Activated T-helper 1 cell treated with Interleukin-2 at 50 U/mL for 16 hours (primary cell): ENCODE data around the gene OTUD5.
"Not testable (repeated sequence)": the region's sequence is repeated elsewhere in the genome, so short reads cannot be mapped to it uniquely, and the experiment has no call there.

Experiments used
- DNase-seq: peaks from one replicate; pipeline ENCODE4 v3.0.0-alpha.2; 2020; ENCODE audit warnings: low read depth

The OTUD5 gene

GRCh38 chrX:48909703-48910294 is 47.6 kb downstream of the OTUD5 start:
- no peak for DNase-seq

- DNase-seq: no peak
Measured at GRCh38 chrX:48908600-48908999, 48.8 kb downstream of the OTUD5 start.

GRCh38 chrX:48905090-48905790 is 52.2 kb downstream of the OTUD5 start:
- DNase-seq: no peak

- no peak for DNase-seq
Measured at GRCh38 chrX:48904626-48905025, 52.8 kb downstream of the OTUD5 start.

GRCh38 chrX:48904180-48904579 is 53.2 kb downstream of the OTUD5 start:
- DNase-seq: no peak

GRCh38 chrX:48903290-48903689 is 54.1 kb downstream of the OTUD5 start:
- DNase-seq: no peak

- DNase-seq: no peak
Measured at GRCh38 chrX:48902776-48903175, 54.6 kb downstream of the OTUD5 start.

GRCh38 chrX:48902135-48902534 is 55.3 kb downstream of the OTUD5 start:
- DNase-seq: no peak

- no peak for DNase-seq
Measured at GRCh38 chrX:48901069-48901468, 56.3 kb downstream of the OTUD5 start.

GRCh38 chrX:48899078-48899410 is 58.4 kb downstream of the OTUD5 start:
- no peak for DNase-seq

GRCh38 chrX:48897625-48898306 is 59.6 kb downstream of the OTUD5 start, which contains the start of the genes PQBP1 and TIMM17B:
Gene PQBP1, plus strand, starts transcription at chrX:48897930. Its CDS starts 580 bp downstream, at chrX:48898510.
Gene TIMM17B, minus strand, starts transcription at chrX:48897768. Its CDS starts 19 bp downstream, at chrX:48897749.
- DNase-seq: peak; percentile 79

- DNase-seq: no peak
Measured at GRCh38 chrX:48897157-48897624, 60.2 kb downstream of the OTUD5 start.

- DNase-seq: no peak
Measured at GRCh38 chrX:48896611-48897011, 60.8 kb downstream of the OTUD5 start.

- DNase-seq: no peak
Measured at GRCh38 chrX:48894891-48895290, 62.5 kb downstream of the OTUD5 start.

- no peak for DNase-seq
Measured at GRCh38 chrX:48893556-48894348, 63.7 kb downstream of the OTUD5 start.

GRCh38 chrX:48892896-48893295 is 64.5 kb downstream of the OTUD5 start:
- DNase-seq: no peak

GRCh38 chrX:48891402-48892288 is 65.8 kb downstream of the OTUD5 start:
- DNase-seq: peak; percentile 62

- DNase-seq: no peak
Measured at GRCh38 chrX:48890934-48891401, 66.4 kb downstream of the OTUD5 start.

GRCh38 chrX:48890296-48890925 is 67.0 kb downstream of the OTUD5 start:
- no peak for DNase-seq

GRCh38 chrX:48886586-48886985 is 70.8 kb downstream of the OTUD5 start:
- not testable (repeated sequence) for DNase-seq

- no peak for DNase-seq
Measured at GRCh38 chrX:48883729-48884128, 73.7 kb downstream of the OTUD5 start.
